ENCODE measurements around the gene CLEC17A. TPM values are rescaled to one million over a fixed set of nuclear protein-coding genes. Genes with fewer than 3 reads are reported as not detected.

CLEC17A gene
- total RNA-seq, 1 donor from 2014 or later = 0.09 TPM

DNA sequence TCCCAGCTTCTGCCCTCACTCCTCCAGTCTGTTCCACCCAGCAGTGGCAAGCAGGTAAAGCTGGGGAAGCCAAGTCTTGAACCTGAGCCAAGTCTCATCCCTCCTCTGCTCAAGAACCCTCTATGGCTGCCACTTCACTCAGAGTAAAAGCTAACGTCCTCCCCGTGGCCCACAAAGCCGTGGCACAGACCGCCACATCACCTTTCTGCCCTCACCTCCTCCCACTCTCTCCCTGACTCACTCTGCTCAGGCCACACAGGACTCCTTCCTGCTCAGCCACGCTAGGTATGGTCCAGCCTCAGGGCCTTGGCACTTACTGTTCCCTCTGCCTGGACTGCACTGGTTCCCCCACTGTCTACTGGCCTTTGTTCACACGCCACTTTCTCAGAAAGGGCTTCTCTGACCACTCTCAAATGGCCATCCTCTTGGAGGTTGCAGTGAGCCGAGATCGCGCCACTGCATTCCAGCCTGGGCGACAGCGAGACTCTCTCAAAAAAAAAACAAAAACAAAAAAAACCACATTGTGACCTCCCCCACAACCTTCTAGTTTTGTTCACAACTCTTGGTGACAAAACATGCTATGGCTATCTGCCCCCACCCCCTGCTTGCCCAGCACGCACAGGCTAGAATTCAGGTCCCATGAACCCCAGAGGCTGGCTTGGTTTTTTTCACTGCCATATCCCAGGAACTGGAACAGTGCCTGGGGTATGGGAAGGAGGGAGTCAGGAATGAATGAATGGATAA, 26.8 kb upstream of the CLEC17A start:
- Histone ChIP-seq H2AFZ (ENCODE audit: low read depth, low read length) (peak overlapping the region; percentile 20), H3K27ac (ENCODE audit: low read depth, low read length) (peak overlapping the region; percentile 1), H3K4me3 (ENCODE audit: insufficient read depth, low read depth, low read length) (no peak overlapping the region), H3K36me3 (ENCODE audit: insufficient read depth, low read length) (no peaks in the 10 kb centered on the region), H3K4me1 (ENCODE audit: insufficient read depth, low read length) (peaks cover 14% of the 10 kb centered on the region), H3K79me2 (ENCODE audit: insufficient read depth, low read length) (peaks cover 26% of the 10 kb centered on the region), H3K9ac (ENCODE audit: low read length) (peak overlapping the region; percentile 33), H3K27me3 (ENCODE audit: insufficient read depth, low read length) (no peaks in the 10 kb centered on the region), H3K4me2 (ENCODE audit: low read length) (peak overlapping the region; percentile 81), H3K9me3 (ENCODE audit: insufficient read depth, low read depth, low read length) (no peaks in the 10 kb centered on the region), H4K20me1 (ENCODE audit: insufficient read depth, low read length) (peaks cover 40% of the 10 kb centered on the region)
- Mint-ChIP-seq H3K4me1 (ENCODE audit: low read depth, unreplicated experiment) (peaks cover 14% of the 10 kb centered on the region), H3K9me3 (ENCODE audit: unreplicated experiment) (no peaks in the 10 kb centered on the region), H3K36me3 (ENCODE audit: low read depth, unreplicated experiment) (peaks cover 1% of the 10 kb centered on the region), H3K27me3 (ENCODE audit: low read depth, unreplicated experiment) (no peaks in the 10 kb centered on the region), H3K4me3 (ENCODE audit: unreplicated experiment) (no peak overlapping the region), H3K27ac (ENCODE audit: unreplicated experiment) (peak overlapping the region; percentile 87)
- DNase-seq (ENCODE audit: low read depth) (peak; percentile 68), FAIRE-seq (no peak)
- TF ChIP-seq CTCF (IDR thresholded peaks at IDR 0.05; ENCODE audit: insufficient read depth, low read depth, low read length) = no peak
- TF ChIP-seq EZH2 (IDR thresholded peaks at IDR 0.05; ENCODE audit: insufficient read depth, low read length) = no peak

DNA sequence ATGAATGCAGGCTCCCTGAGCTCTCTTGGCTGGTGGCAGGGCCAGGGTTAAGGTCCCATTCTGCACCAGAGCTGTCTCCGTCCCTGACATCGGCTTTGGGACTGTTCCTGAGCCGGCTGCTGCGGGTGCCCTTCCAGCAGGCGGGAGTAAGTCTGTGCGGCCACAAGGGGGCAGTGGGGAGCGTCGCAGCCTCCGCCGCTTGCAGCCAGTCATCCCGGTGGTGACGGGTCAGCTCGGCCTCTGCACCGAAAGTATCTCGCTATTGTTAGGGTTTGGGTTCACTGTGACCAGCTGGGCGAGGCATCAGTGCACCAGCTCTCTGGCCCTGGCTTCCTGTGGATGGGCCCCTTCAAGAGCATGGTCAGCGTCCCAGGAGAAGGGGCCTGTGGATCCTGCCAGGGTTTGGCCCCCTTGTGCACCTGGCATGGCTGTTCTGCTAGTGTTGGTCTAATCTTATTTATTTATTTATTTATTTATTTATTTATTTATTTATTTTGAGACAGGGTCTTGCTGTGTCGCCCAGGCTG, 26.2 kb upstream of the CLEC17A start:
- Histone ChIP-seq H3K79me2 (ENCODE audit: insufficient read depth, low read length) (peaks cover 28% of the 10 kb centered on the region), H3K4me3 (ENCODE audit: insufficient read depth, low read depth, low read length) (peak overlapping the region; percentile 46), H3K9me3 (ENCODE audit: insufficient read depth, low read depth, low read length) (no peaks in the 10 kb centered on the region), H3K27ac (ENCODE audit: low read depth, low read length) (peak overlapping the region; percentile 1), H3K9ac (ENCODE audit: low read length) (peak overlapping the region; percentile 33), H2AFZ (ENCODE audit: low read depth, low read length) (peak overlapping the region; percentile 89), H4K20me1 (ENCODE audit: insufficient read depth, low read length) (peaks cover 38% of the 10 kb centered on the region), H3K4me2 (ENCODE audit: low read length) (peak overlapping the region; percentile 81), H3K36me3 (ENCODE audit: insufficient read depth, low read length) (no peaks in the 10 kb centered on the region), H3K27me3 (ENCODE audit: insufficient read depth, low read length) (no peaks in the 10 kb centered on the region), H3K4me1 (ENCODE audit: insufficient read depth, low read length) (peaks cover 17% of the 10 kb centered on the region)
- Mint-ChIP-seq H3K4me1 (ENCODE audit: low read depth, unreplicated experiment) (peaks cover 10% of the 10 kb centered on the region), H3K27me3 (ENCODE audit: low read depth, unreplicated experiment) (no peaks in the 10 kb centered on the region), H3K27ac (ENCODE audit: unreplicated experiment) (no peak overlapping the region), H3K36me3 (ENCODE audit: low read depth, unreplicated experiment) (peaks cover 1% of the 10 kb centered on the region), H3K4me3 (ENCODE audit: unreplicated experiment) (no peak overlapping the region), H3K9me3 (ENCODE audit: unreplicated experiment) (no peaks in the 10 kb centered on the region)
- DNase-seq (ENCODE audit: low read depth) (peak; percentile 47), FAIRE-seq (no peak)
- TF ChIP-seq CTCF (IDR thresholded peaks at IDR 0.05; ENCODE audit: insufficient read depth, low read depth, low read length) (peak; percentile 70), EZH2 (IDR thresholded peaks at IDR 0.05; ENCODE audit: insufficient read depth, low read length) (no peak)
